ENCODE data around the gene TLE4.

Gene TLE4

DNA sequence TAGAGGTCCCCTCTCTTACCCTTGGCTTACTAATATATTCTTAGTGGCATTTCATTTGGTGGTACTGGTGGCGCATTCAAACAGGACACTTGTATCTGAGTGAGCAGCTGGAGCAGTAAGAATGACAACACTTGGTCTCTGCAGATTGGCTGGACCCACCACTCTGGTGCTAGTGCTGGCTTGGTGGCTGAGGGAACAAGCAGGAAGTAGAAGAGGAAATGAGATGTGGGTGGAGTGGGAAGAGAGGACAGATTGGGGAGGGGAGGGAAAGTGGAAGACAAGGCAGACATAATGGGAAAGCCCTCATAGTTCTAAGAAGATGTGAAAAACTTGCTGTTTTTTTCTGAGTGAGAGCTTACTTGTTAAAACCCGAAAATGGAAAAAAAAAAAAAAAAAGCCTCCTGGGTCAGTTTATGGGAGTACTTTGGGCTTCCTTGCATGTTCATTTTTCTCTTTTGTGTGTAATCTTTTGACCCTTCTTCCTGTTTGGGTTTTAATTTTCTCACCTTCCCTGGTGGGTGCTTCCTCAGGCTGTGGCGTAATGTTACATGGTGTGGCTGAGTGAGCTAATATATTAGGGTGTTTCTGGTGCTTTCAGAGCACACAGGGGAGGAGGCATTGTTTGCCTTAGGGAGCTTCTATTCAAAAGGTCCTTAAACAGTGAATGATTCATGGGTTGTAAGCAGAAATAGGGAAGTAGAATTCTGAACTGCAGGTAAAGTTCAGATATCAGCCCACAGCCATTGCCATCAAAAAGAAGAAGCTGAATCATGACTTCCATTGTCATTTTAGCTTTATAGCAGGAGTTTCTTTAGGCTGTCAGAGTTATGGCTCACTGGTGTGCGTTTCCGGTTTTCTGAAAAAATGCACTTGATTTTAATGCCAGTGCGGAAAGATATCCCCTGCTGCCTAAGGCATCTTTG is 52.3 kb downstream of the TLE4 start:
- DNase-seq (ENCODE audit: low read depth), result no peak
- TF ChIP-seq, protein P1, sequence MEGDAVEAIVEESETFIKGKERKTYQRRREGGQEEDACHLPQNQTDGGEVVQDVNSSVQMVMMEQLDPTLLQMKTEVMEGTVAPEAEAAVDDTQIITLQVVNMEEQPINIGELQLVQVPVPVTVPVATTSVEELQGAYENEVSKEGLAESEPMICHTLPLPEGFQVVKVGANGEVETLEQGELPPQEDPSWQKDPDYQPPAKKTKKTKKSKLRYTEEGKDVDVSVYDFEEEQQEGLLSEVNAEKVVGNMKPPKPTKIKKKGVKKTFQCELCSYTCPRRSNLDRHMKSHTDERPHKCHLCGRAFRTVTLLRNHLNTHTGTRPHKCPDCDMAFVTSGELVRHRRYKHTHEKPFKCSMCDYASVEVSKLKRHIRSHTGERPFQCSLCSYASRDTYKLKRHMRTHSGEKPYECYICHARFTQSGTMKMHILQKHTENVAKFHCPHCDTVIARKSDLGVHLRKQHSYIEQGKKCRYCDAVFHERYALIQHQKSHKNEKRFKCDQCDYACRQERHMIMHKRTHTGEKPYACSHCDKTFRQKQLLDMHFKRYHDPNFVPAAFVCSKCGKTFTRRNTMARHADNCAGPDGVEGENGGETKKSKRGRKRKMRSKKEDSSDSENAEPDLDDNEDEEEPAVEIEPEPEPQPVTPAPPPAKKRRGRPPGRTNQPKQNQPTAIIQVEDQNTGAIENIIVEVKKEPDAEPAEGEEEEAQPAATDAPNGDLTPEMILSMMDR (conservative IDR thresholded peaks at IDR 0.05; ENCODE audit: low read depth, low read length), result no peak
- H3K4me3 ChIP-seq (ENCODE audit: low read length), result no peak overlapping the region

DNA sequence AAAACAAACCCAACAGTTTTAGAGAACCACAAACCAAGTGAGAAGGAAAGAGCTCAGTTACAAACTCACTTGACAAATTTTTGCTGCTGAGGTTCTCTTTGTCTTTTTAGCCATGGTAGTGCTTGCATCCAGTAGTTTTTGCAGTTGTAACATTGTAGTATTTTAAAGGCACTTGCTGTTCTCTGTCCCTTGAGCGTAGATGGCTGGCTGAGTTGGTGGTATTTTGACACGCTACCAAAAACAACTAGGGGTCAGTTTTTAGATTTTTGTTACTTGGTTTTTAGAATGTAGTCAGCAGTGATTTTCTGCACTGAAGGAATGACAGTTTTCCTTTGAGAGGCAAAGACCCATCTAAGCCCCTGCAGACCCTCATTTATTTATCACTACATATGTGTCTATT is 58.0 kb downstream of the TLE4 start:
- TF ChIP-seq, protein P1 (conservative IDR thresholded peaks at IDR 0.05; ENCODE audit: low read depth, low read length), result no peak
- DNase-seq (ENCODE audit: low read depth), result no peak
- H3K4me3 ChIP-seq (ENCODE audit: low read length), result no peak overlapping the region

GRCh38 chr9:79630521-79631403 is 59.0 kb downstream of the TLE4 start:
- H3K4me3 ChIP-seq (ENCODE audit: low read length), result no peak overlapping the region
- DNase-seq (ENCODE audit: low read depth), result no peak
- TF ChIP-seq, protein P1 (conservative IDR thresholded peaks at IDR 0.05; ENCODE audit: low read depth, low read length), result no peak

- H3K4me3 ChIP-seq (ENCODE audit: low read length), result no peak overlapping the region
Measured at GRCh38 chr9:79632060-79632459, 60.3 kb downstream of the TLE4 start.

GRCh38 chr9:79632705-79633104 is 60.9 kb downstream of the TLE4 start:
- no peak overlapping the region for H3K4me3 ChIP-seq (ENCODE audit: low read length)
- TF ChIP-seq, protein P1 (conservative IDR thresholded peaks at IDR 0.05; ENCODE audit: low read depth, low read length), result no peak
- DNase-seq (ENCODE audit: low read depth), result no peak

More at GRCh38 chr9:79632060-79632459, 60.3 kb downstream of the TLE4 start:
- no peak for DNase-seq (ENCODE audit: low read depth)
- TF ChIP-seq, protein P1 (conservative IDR thresholded peaks at IDR 0.05; ENCODE audit: low read depth, low read length), result no peak

GRCh38 chr9:79633558-79633957 is 61.8 kb downstream of the TLE4 start:
- no peak overlapping the region for H3K4me3 ChIP-seq (ENCODE audit: low read length)
- DNase-seq (ENCODE audit: low read depth), result no peak
- TF ChIP-seq, protein P1 (conservative IDR thresholded peaks at IDR 0.05; ENCODE audit: low read depth, low read length), result no peak

Data from retinal pigment epithelial cell (primary cell).